ENCODE measurements around the gene CFAP74. TPM values are rescaled to one million over a fixed set of nuclear protein-coding genes. Genes with fewer than 3 reads are reported as not detected.

CFAP74 gene
- total RNA-seq, 1 donor from 2014 or later = not detected

GRCh38 chr1:1971017-1971416 lies 32.6 kb downstream of the CFAP74 start:
- H3K36me3 Mint-ChIP-seq (ENCODE audit: low read depth) = no peaks in the 10 kb centered on the region
- no peak for TF ChIP-seq CTCF (IDR thresholded peaks at IDR 0.05)
- peaks cover 9% of the 10 kb centered on the region for H3K27me3 Mint-ChIP-seq
- no peak overlapping the region for H3K4me3 Mint-ChIP-seq
- DNase-seq (no peak), ATAC-seq (ENCODE audit: low read depth) (no peak)
- no peaks in the 10 kb centered on the region for H3K9me3 Mint-ChIP-seq
- no peaks in the 10 kb centered on the region for H3K4me1 Mint-ChIP-seq
- POLR2A ChIA-PET = no interaction called here
- intact Hi-C loops (cut with micrococcal nuclease) = no loop called here
- CTCF ChIA-PET = no interaction called here
- H3K27ac Mint-ChIP-seq = no peak overlapping the region

DNA sequence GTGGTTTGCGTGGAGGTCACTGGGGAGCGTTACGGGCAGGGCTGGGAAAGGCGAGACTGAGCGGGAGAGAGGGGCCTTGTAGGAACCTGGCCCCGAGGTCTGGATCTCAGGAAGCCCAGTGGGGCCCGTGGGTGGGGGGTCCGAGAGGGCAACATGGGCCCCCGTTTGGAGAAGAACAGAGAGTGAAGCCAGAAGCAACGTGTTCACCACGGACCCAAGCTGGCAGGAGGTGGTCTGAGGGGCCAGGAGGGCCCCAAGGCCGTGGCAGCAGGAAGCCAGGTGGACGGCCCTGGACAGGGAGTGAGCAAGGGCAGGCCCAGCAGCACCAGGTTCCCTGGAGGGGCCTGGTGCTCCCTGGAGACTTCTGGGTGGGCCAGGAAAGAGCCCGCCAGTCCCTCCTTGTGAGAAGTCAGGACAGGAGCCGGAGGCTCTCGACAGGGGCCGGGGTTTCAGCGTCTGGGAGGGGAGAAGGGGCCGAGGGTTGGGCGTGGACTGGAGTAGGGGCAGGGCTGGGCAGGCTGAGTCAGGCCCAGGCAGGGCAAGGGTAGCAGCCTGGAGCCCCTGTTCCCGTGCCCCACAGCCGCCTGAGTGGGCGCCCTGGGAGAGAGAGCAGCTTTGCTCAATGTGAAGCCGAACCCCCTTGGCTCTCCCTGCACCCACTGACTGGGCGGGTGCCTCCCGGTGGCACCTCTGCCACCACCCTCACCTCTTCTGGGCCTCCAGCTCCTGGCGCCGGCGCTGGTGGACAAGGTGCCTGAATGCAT lies 33.5 kb downstream of the CFAP74 start:
- intact Hi-C loops (cut with micrococcal nuclease) = loop anchor here (10.0 kb wide), 1 partner anchor 205 kb away; no protein-coding TSS in a partner anchor
- no peak for TF ChIP-seq CTCF (IDR thresholded peaks at IDR 0.05)
- Mint-ChIP-seq H3K36me3 (ENCODE audit: low read depth) (no peaks in the 10 kb centered on the region), H3K27ac (no peak overlapping the region), H3K27me3 (peaks cover 8% of the 10 kb centered on the region), H3K4me3 (no peak overlapping the region), H3K4me1 (no peaks in the 10 kb centered on the region), H3K9me3 (no peaks in the 10 kb centered on the region)
- DNase-seq = no peak
- no peak for ATAC-seq (ENCODE audit: low read depth)
- ChIA-PET POLR2A (no interaction called here), CTCF (interaction anchor here (1.1 kb wide), 1 partner anchor 74 kb away, joined by 3 read pairs; no protein-coding TSS in a partner anchor)

DNA sequence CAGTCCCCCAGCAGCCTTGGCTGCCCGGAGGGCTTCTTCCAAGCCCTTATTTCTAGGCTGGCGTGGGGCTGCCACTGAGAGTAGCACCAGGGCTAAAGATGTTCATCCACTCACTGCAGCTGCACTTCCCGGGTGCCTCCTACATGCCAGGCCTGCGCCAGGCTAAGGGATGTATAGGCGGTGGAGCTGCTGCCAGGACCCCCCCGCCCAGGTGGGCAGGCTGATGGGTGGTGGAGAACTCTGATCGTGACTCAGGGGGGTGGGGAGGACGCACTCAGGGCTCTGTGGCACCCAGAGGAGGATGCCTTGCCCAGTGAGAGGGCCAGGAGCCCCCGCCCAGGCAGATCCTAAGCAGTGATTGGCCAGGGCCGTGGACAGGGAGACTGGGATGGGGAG lies 34.1 kb downstream of the CFAP74 start:
- intact Hi-C loops (cut with micrococcal nuclease) = loop anchor here (10.0 kb wide), 1 partner anchor 205 kb away; no protein-coding TSS in a partner anchor
- Mint-ChIP-seq H3K36me3 (ENCODE audit: low read depth) (no peaks in the 10 kb centered on the region), H3K27me3 (peaks cover 7% of the 10 kb centered on the region), H3K9me3 (no peaks in the 10 kb centered on the region), H3K4me1 (no peaks in the 10 kb centered on the region), H3K4me3 (no peak overlapping the region), H3K27ac (no peak overlapping the region)
- TF ChIP-seq CTCF (IDR thresholded peaks at IDR 0.05) = no peak
- ATAC-seq (ENCODE audit: low read depth) = no peak
- no peak for DNase-seq
- CTCF ChIA-PET = interaction anchor here (1.1 kb wide), 1 partner anchor 75 kb away, joined by 3 read pairs; no protein-coding TSS in a partner anchor
- POLR2A ChIA-PET = no interaction called here

DNA sequence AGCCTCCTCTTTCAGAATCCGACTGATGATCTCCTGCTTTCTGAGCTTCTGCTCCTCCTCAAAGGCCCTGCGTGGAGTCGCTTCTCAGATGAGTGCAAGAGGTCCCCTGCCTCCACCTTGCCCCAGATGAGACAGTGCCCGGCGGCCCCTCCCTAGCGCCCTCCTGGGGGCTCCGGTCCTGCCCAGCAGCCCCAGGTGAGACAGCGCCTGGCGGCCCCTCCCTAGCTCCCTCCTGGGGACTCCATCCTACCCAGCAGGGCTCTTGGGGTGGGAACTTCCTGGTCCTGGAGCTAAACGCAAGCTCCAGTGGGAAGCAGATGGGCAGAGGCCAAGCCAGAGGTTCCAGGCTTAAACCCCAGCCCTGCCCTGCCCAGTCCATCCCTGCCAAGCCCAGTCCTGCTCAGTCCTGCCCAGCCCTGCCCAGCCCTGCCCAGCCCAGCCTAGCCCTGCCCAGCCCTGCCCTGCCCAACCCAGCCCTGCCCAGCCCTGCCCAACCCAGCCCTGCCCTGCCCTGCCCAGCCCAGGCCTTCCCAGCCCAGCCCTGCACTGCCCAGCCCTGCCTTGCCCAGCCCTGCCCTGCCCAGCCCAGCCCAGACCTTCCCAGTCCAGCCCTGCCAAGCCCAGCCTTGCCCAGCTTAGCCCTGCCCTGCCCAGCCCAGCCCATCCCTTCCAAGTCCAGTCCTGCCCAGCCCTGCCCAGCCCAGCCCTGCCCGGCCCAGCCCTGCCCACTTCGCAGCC lies 34.6 kb downstream of the CFAP74 start:
- Mint-ChIP-seq H3K36me3 (ENCODE audit: low read depth) (no peaks in the 10 kb centered on the region), H3K4me3 (no peak overlapping the region), H3K4me1 (no peaks in the 10 kb centered on the region), H3K9me3 (no peaks in the 10 kb centered on the region), H3K27ac (no peak overlapping the region), H3K27me3 (peaks cover 7% of the 10 kb centered on the region)
- DNase-seq = no peak
- CTCF ChIA-PET = no interaction called here
- intact Hi-C loops (cut with micrococcal nuclease) = loop anchor here (10.0 kb wide), 1 partner anchor 206 kb away; no protein-coding TSS in a partner anchor
- TF ChIP-seq CTCF (IDR thresholded peaks at IDR 0.05) = no peak
- ATAC-seq (ENCODE audit: low read depth) = no peak
- POLR2A ChIA-PET = no interaction called here

DNA sequence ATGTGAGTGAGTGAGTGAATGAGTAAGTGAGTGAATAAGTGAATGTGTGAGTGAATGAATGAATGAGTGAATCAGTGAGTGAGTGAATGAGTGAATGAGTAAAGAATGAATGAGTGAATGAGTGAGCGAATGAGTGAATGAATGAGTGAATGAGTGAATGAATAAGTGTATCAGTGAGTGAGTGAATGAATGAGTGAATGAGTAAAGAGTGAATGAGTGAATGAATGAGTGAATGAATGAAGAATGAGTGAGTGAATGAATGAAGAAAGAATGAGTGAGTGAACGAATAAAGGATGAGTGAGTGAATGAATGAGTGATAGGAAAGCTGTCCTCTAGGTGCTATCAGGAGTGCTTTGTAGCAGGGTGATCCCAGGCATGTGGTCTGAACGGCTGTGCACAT lies 35.7 kb downstream of the CFAP74 start:
- ChIA-PET CTCF (no interaction called here), POLR2A (no interaction called here)
- no peak for DNase-seq
- TF ChIP-seq CTCF (IDR thresholded peaks at IDR 0.05) = no peak
- Mint-ChIP-seq H3K4me3 (no peak overlapping the region), H3K27ac (no peak overlapping the region), H3K4me1 (no peaks in the 10 kb centered on the region), H3K27me3 (peaks cover 3% of the 10 kb centered on the region), H3K9me3 (no peaks in the 10 kb centered on the region), H3K36me3 (ENCODE audit: low read depth) (no peaks in the 10 kb centered on the region)
- intact Hi-C loops (cut with micrococcal nuclease) = loop anchor here (10.0 kb wide), 1 partner anchor 207 kb away; no protein-coding TSS in a partner anchor
- ATAC-seq (ENCODE audit: low read depth) = no peak

Data from activated B cell treated with CpG ODN at 0.5 μM for 24 hours (primary cell).